Upper lobe of left lung (tissue), 4 donors: Measurements from ENCODE around the gene CHCHD4.
"Not testable (repeated sequence)": the region's sequence is repeated elsewhere in the genome, so short reads cannot be mapped to it uniquely, and the experiment has no call there.

Source experiments
- POLR2A ChIP-seq, 4 donors: fragments of 450-650 bp; IDR thresholded peaks; one replicate each; pipeline ENCODE4 v1.5.1; 2016 to 2017; ENCODE audit warnings: antibody characterized with exemption in 4 of 4, mild to moderate bottlenecking in 2 of 4
- POLR2AphosphoS5 ChIP-seq, 2 donors: sonication (generic); formaldehyde crosslinking; IDR thresholded peaks; one replicate each; pipeline ENCODE4 v1.5.1; 2017; ENCODE audit warnings: antibody characterized with exemption in 2 of 2
- TF ChIP-seq, protein P1 (sequence below), 6 experiments: fragments of 450-650 bp in 4 of 6; fragments of 200-600 bp in 2 of 6; sonication (generic) in 2 of 6; IDR thresholded peaks; one replicate each; pipeline ENCODE4 v1.5.1; 2016 to 2019; ENCODE audit warnings: antibody characterized with exemption in 6 of 6

DNA sequence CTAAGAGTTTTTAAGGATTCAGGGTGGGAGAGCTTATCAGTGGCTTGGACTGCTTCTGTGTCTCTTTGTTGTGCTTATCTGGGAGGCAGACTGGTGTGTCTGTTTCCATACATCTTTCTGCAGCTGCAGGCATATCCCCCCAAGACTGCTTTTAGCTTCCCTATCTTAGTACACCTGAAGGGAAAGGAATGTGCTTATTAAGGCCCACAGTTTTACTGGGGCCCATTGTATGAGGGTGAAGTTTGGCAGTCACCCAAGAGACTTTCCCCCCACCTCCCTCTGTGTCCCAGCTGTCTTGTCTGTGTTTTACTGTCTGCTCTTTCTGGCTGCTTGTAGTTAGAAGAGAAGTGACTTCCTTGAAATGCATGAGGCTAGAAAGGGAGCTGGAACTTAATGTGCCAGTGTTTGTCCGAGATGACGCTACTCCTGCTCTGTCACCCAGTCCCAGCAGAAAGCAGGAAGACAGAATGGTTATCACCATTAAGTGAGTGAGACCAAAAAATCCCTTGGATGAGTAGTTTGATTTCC lies 3.7 kb downstream of the CHCHD4 start:
- not testable (repeated sequence) for TF ChIP-seq POLR2AphosphoS5, POLR2A (IDR thresholded peaks at IDR 0.05)
- TF ChIP-seq, protein P1, sequence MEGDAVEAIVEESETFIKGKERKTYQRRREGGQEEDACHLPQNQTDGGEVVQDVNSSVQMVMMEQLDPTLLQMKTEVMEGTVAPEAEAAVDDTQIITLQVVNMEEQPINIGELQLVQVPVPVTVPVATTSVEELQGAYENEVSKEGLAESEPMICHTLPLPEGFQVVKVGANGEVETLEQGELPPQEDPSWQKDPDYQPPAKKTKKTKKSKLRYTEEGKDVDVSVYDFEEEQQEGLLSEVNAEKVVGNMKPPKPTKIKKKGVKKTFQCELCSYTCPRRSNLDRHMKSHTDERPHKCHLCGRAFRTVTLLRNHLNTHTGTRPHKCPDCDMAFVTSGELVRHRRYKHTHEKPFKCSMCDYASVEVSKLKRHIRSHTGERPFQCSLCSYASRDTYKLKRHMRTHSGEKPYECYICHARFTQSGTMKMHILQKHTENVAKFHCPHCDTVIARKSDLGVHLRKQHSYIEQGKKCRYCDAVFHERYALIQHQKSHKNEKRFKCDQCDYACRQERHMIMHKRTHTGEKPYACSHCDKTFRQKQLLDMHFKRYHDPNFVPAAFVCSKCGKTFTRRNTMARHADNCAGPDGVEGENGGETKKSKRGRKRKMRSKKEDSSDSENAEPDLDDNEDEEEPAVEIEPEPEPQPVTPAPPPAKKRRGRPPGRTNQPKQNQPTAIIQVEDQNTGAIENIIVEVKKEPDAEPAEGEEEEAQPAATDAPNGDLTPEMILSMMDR (IDR thresholded peaks at IDR 0.05), result not testable (repeated sequence)
